Caki2 (cell line): Measurements from ENCODE around the gene CCDC60. TPM values are rescaled to one million over a fixed set of nuclear protein-coding genes. Genes with fewer than 3 reads are reported as not detected.

Source experiments
- DNase-seq: peaks from one replicate; pipeline ENCODE4 v3.0.0-alpha.2; 2015; ENCODE audit warnings: low read depth
- in situ Hi-C: cut with HindIII; loops from 2 replicates; pipeline ENCODE4 v1.10.0; 2016; ENCODE audit warnings: low sequenced_read_pairs, low pct_unique_long_range_greater_than_20kb, mixed read lengths
- total RNA-seq: library from RNA; depleted of rRNA; stranded (reverse); fragments of >200 nt; shearing (Covaris generic); gene quantifications from 2 replicates; pipeline ENCODE4 v1.2.3, GENCODE V29; 2014; ENCODE audit warnings: low replicate concordance; rRNA removed

The CCDC60 gene
- total RNA-seq, 1 experiment from 2014 or later: not detected

DNA sequence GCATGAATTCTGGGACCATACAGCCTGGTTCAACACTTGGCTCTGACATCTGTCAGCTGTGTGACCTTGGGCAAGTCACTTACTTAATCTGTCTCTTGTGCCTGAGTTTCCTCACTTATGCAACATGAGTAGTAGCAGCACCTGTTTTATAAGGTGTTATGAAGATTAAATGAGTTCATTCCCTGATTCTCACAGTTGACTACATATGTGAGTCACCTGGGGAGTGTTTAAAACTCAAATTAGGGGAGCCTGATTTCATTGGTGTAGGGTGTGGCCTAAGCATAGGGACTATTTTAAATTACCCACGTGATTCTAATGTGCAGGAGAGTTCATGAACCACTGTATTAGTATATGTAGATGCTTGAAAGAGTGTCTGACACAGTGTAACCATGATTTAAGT, 222.3 kb downstream of the CCDC60 start:
- DNase-seq: no peak
- in situ Hi-C loops: no loop called here

GRCh38 chr12:119565404-119565803, 230.9 kb downstream of the CCDC60 start:
- in situ Hi-C loops: no loop called here
- no peak for DNase-seq

- no peak for DNase-seq
- in situ Hi-C loops: no loop called here
Observed at GRCh38 chr12:119570771-119571170, 236.2 kb downstream of the CCDC60 start.

GRCh38 chr12:119573086-119573485, 238.6 kb downstream of the CCDC60 start:
- no peak for DNase-seq

GRCh38 chr12:119574255-119574654, 239.7 kb downstream of the CCDC60 start:
- in situ Hi-C loops: no loop called here

More at GRCh38 chr12:119573086-119573485, 238.6 kb downstream of the CCDC60 start:
- in situ Hi-C loops: no loop called here

DNA sequence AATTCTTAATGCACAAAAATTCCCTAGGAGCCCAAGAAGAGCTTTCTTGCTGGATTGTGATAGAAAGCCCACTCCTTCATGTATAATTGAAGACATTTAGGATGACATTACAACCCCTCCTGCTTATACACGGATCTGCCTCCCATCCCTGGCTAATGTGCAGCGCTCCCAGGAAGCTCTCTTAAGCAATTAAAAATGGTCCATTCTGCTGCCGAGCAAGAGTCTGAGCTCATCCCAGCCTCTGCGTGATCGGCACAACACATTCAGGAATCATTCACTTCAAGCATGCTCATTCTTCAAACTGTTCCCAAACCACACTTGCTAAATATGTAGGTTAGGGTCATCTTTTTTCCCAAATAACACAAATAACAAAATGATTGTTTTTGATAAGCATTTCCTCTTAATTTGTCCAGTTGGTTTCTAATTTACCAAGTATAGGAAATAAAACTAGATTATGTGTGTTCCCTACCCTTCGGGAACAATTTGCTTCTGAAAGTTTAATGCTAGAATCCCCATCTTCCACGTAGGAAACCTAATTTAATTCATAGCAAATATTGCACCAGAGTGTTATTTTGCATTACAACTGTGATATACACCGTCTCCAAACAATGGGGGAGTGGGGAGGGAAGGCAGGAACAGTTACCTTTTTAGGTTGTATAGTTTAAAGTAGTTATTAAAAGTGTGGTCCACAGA, 241.7 kb downstream of the CCDC60 start:
- in situ Hi-C loops: no loop called here
- DNase-seq: no peak

More at GRCh38 chr12:119574255-119574654, 239.7 kb downstream of the CCDC60 start:
- no peak for DNase-seq

- DNase-seq: no peak
- in situ Hi-C loops: no loop called here
Observed at GRCh38 chr12:119576915-119577314, 242.4 kb downstream of the CCDC60 start.

- no peak for DNase-seq
Observed at GRCh38 chr12:119578112-119578511, 243.6 kb downstream of the CCDC60 start.

DNA sequence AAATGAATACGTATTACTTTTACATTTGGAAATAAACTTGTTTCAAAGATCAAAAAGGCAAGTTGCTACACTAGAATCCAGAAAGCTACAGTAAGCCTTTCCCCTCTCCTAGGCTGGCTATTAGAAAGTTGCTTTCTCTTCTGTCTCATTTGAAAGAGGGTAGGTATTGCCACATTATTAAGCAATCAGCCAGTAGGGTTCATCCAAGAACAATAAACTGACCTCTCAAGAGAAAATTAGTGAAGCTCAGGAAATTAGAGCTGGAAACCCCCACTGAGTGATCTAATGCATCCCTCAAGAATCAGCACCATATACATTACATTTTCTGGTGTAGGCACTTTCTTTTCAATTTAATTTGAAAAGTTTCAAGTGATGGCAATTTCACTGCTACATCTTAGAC, 254.6 kb downstream of the CCDC60 start:
- in situ Hi-C loops: no loop called here
- DNase-seq: no peak

More at GRCh38 chr12:119578112-119578511, 243.6 kb downstream of the CCDC60 start:
- in situ Hi-C loops: no loop called here

GRCh38 chr12:119589634-119590033, 255.1 kb downstream of the CCDC60 start:
- in situ Hi-C loops: no loop called here
- no peak for DNase-seq

Other genes with a start within 250 kb of the CCDC60 start
- gene HSPB8, start 155.8 kb upstream of the CCDC60 start, total RNA-seq: 13.0 and 23.5 TPM in 2 replicates